ENCODE results near the gene PROSER3. TPM values are rescaled to one million over a fixed set of nuclear protein-coding genes. Genes with fewer than 3 reads are reported as not detected.

The PROSER3 gene
- total RNA-seq (2012; rRNA removed) (3.3 and 5.4 TPM in 2 replicates), polyA plus RNA-seq (2012; rRNA removed) (17.9 and 21.8 TPM in 2 replicates), Bru-seq, nascent RNA (percentile 66 among the genes with signal in this experiment), BruChase-seq, experiment 1, labeled RNA remaining after a 6-hour chase (percentile 75 among the genes with signal in this experiment), BruChase-seq, experiment 2, labeled RNA remaining after a 2-hour chase (percentile 74 among the genes with signal in this experiment)
- 8.2 and 11.7 TPM in 2 replicates for polyA plus RNA-seq (2012; cell fraction: cytosol; rRNA removed)
- 49.4 and 79.7 TPM in 2 replicates for polyA plus RNA-seq (2012; cell fraction: nucleus; rRNA removed; ENCODE audit: low replicate concordance)
- long read RNA-seq, partial matches to known transcripts = 2 of 5 reads
- long read RNA-seq, other reads (novel, unspliced or antisense) = 3 of 5 reads

GRCh38 chr19:35757749-35758608, at the start of gene PROSER3:
PROSER3 (plus strand) TSS chr19:35758176; CDS start chr19:35758216, 40 bp downstream.
- H3K4me2 ChIP-seq (ENCODE audit: low read depth, low read length) = peak within 1 kb of the TSS; percentile 93
- TF ChIP-seq FOS (IDR thresholded peaks at IDR 0.05; ENCODE audit: low read depth, low read length) = peak; percentile 90; the same call in 1 of the 2 replicates
- TF ChIP-seq CTCF (conservative IDR thresholded peaks at IDR 0.05; ENCODE audit: low read depth, low read length) = no peak
- TF ChIP-seq SMC3 (IDR thresholded peaks at IDR 0.05; ENCODE audit: low read depth, low read length) = no peak
- TF ChIP-seq CEBPB (IDR thresholded peaks at IDR 0.05; ENCODE audit: low read depth, low read length) = no peak
- TF ChIP-seq POLR2A (IDR thresholded peaks at IDR 0.05; ENCODE audit: low read depth, low read length) = peak; percentile 71
- TF ChIP-seq MAZ (IDR thresholded peaks at IDR 0.05; ENCODE audit: borderline replicate concordance, low read depth, low read length) = peak; percentile 77; the same call in 1 of the 2 replicates
- peak; percentile 29; the same call in 1 of the 2 replicates for TF ChIP-seq USF2 (IDR thresholded peaks at IDR 0.05; ENCODE audit: low read depth, low read length)
- no peak for TF ChIP-seq MAFK (IDR thresholded peaks at IDR 0.05; ENCODE audit: low read depth, low read length)
- TF ChIP-seq MXI1 (IDR thresholded peaks at IDR 0.05; ENCODE audit: borderline replicate concordance, low read depth, low read length) = peak; percentile 49; the same call in 1 of the 2 replicates
- peak within 1 kb of the TSS; percentile 95 for H3K56ac ChIP-seq (ENCODE audit: extremely low read depth, insufficient read depth, low read length)
- peak within 1 kb of the TSS; percentile 80 to 99 for H4K8ac ChIP-seq (ENCODE audit: low read depth in 2 of 2, low read length in 2 of 2)
- peak within 1 kb of the TSS; percentile 80 for H4K5ac ChIP-seq (ENCODE audit: low read depth, low read length)
- H3K4me3 ChIP-seq (ENCODE audit: insufficient read depth, low read depth, low read length) = peak within 1 kb of the TSS; percentile 58
- H4K91ac ChIP-seq (ENCODE audit: insufficient read depth, low read depth, low read length) = peak within 1 kb of the TSS; percentile 92
- peak within 1 kb of the TSS; percentile 82 for H2AK5ac ChIP-seq (ENCODE audit: low read depth, low read length)
- BruUV-seq (replicated peaks) = TSS peak; percentile 74
- CTCF ChIA-PET = interaction anchor here (0.6 kb wide), 1 partner anchor 173 kb away, joined by 3 read pairs; no protein-coding TSS in a partner anchor
- DNase-seq (peak; percentile 100), ATAC-seq (ENCODE audit: low read depth) (peak; percentile 86)
- peak within 1 kb of the TSS; percentile 47; the same call in 1 of the 2 replicates for H2BK20ac ChIP-seq (ENCODE audit: low read depth, low read length)
- peak within 1 kb of the TSS; percentile 68 for H3K18ac ChIP-seq (ENCODE audit: low read depth, low read length)
- peaks cover 35 to 64% of the 10 kb centered on the region in 2 experiments for H3K79me1 ChIP-seq (ENCODE audit: low read depth in 1 of 2, low read length in 2 of 2)
- H2BK5ac ChIP-seq (ENCODE audit: low read depth, low read length, poor library complexity, severe bottlenecking) = peak within 1 kb of the TSS; percentile 96
- H2AK9ac ChIP-seq (replicated peaks; ENCODE audit: low read depth, low read length, poor library complexity) = peak within 1 kb of the TSS; percentile 95
- in situ Hi-C loops (cut with MboI; ENCODE audit: low sequenced_read_pairs) = no loop called here
- H3K23ac ChIP-seq (ENCODE audit: low read depth, low read length) = peak within 1 kb of the TSS; percentile 96
- peak within 1 kb of the TSS; percentile 96 for H2AFZ ChIP-seq (replicated peaks; ENCODE audit: low read length, poor library complexity)
- no peaks in the 10 kb centered on the region for H3K27me3 ChIP-seq (ENCODE audit: control insufficient read depth, insufficient read depth, low read length)
- H3K4me1 ChIP-seq (ENCODE audit: control insufficient read depth, insufficient read depth, low read length) = peaks cover 13% of the 10 kb centered on the region
- POLR2A ChIA-PET (ENCODE audit: unreplicated experiment) = no interaction called here
- dilution Hi-C loops (cut with HindIII; ENCODE audit: low sequenced_read_pairs, unreplicated experiment) = no loop called here
- H3K36me3 ChIP-seq (ENCODE audit: control insufficient read depth, insufficient read depth, low read length) = peaks cover 28% of the 10 kb centered on the region
- peak within 1 kb of the TSS; percentile 97 for H3K27ac ChIP-seq (ENCODE audit: insufficient read depth, low read length)
- peak within 1 kb of the TSS; percentile 56; the same call in 1 of the 3 replicates for H2BK15ac ChIP-seq (ENCODE audit: low read depth, low read length)
- peak within 1 kb of the TSS; percentile 96 for H3K14ac ChIP-seq (replicated peaks; ENCODE audit: low read depth, low read length)
- WGBS, 2 experiments (ENCODE audit: extremely low coverage in 2 of 2, insufficient read length in 1 of 2) = 2% methylated on average over 14 of the region's 53 CpGs; no CpG with 5 or more reads in 1 of the 2 experiments
- H2BK120ac ChIP-seq (ENCODE audit: low read depth, low read length) = peak within 1 kb of the TSS; percentile 92
- peak within 1 kb of the TSS; percentile 90 for H3K9ac ChIP-seq (ENCODE audit: low read depth, low read length)
- peaks cover 20% of the 10 kb centered on the region; the same call in 1 of the 2 replicates for H3K9me1 ChIP-seq (ENCODE audit: insufficient read depth, low read length)
- intact Hi-C loops (cut with micrococcal nuclease) = loop anchor here (2.0 to 5.0 kb wide), 2 partner anchors 17 to 174 kb away; partner anchors contain the start of gene ARHGAP33
- peak within 1 kb of the TSS; percentile 93 for H3K4ac ChIP-seq (ENCODE audit: low read depth, low read length)
- H3K9me3 ChIP-seq (ENCODE audit: control insufficient read depth, insufficient read depth, low read length) = no peaks in the 10 kb centered on the region
- H4K20me1 ChIP-seq (ENCODE audit: insufficient read depth, low read length) = peaks cover 6% of the 10 kb centered on the region; the same call in 1 of the 2 replicates

All from IMR-90 (cell line).